GM12878 (cell line): Measurements from ENCODE around the gene FLOT1. TPM values are rescaled to one million over a fixed set of nuclear protein-coding genes. Genes with fewer than 3 reads are reported as not detected.
A peak's percentile ranks its signal among the peaks of the same experiment; 100 is the strongest.

ENCODE experiments used
- BHLHE40 ChIP-seq, 2 experiments: fragments of 450-650 bp in 1 of 2; IDR thresholded peaks; 2 replicates each; pipeline ENCODE4 v1.6.1; 2011 to 2017; ENCODE audit warnings: low read depth in 2 of 2, borderline replicate concordance in 1 of 2, improper control_type of control experiment in 1 of 2, low read length in 1 of 2, mild to moderate bottlenecking in 1 of 2
- CTCF ChIP-seq, 3 experiments: IDR thresholded peaks in 2 of 3; conservative IDR thresholded peaks in 1 of 3; 2 replicates each; pipeline ENCODE4 v1.5.1; 2011; ENCODE audit warnings: low read depth in 3 of 3, low read length in 3 of 3, mild to moderate bottlenecking in 3 of 3, control low read depth in 2 of 3, moderate library complexity in 2 of 3, inconsistent platforms in 1 of 3, mixed read lengths in 1 of 3; ENCODE audit not compliant: control insufficient read depth in 2 of 3, insufficient read depth in 1 of 3; ENCODE audit errors: extremely low read depth in 1 of 3
- EED ChIP-seq: sonication (generic); IDR thresholded peaks from 2 replicates; pipeline ENCODE4 v1.6.1; 2016; ENCODE audit warnings: antibody characterized with exemption, low read depth
- GATAD2B ChIP-seq: fragments of 450-650 bp; conservative IDR thresholded peaks from 2 replicates; pipeline ENCODE4 v1.6.1; 2017; ENCODE audit warnings: low read depth, mild to moderate bottlenecking, moderate library complexity
- IKZF2 ChIP-seq, 2 experiments: fragments of 450-650 bp; IDR thresholded peaks; 2 replicates each; pipeline ENCODE4 v1.6.1; 2017; ENCODE audit warnings: mild to moderate bottlenecking in 2 of 2, moderate library complexity in 2 of 2
- JUNB ChIP-seq: IDR thresholded peaks from 2 replicates; pipeline ENCODE4 v1.6.1; 2016; ENCODE audit warnings: antibody characterized with exemption, mild to moderate bottlenecking
- KLF5 ChIP-seq: fragments of 450-650 bp; IDR thresholded peaks from 2 replicates; pipeline ENCODE4 v1.6.1; 2014; ENCODE audit warnings: mild to moderate bottlenecking; ENCODE audit not compliant: partially characterized antibody
- LARP7 ChIP-seq: fragments of 450-650 bp; IDR thresholded peaks from 2 replicates; pipeline ENCODE4 v1.6.1; 2017; ENCODE audit warnings: mild to moderate bottlenecking
- NBN ChIP-seq: fragments of 450-650 bp; IDR thresholded peaks from 2 replicates; pipeline ENCODE4 v1.6.1; 2016
- PKNOX1 ChIP-seq: fragments of 450-650 bp; IDR thresholded peaks from 2 replicates; pipeline ENCODE4 v1.6.1; 2016; ENCODE audit warnings: mild to moderate bottlenecking
- POLR2AphosphoS2 ChIP-seq: IDR thresholded peaks from 2 replicates; pipeline ENCODE4 v1.6.1; 2011; ENCODE audit warnings: low read depth, mild to moderate bottlenecking, low read length, improper control_type of control experiment, moderate library complexity
- RELB ChIP-seq: fragments of 450-650 bp; IDR thresholded peaks from 2 replicates; pipeline ENCODE4 v1.6.1; 2017; ENCODE audit warnings: low read depth, mild to moderate bottlenecking, moderate library complexity
- SKIL ChIP-seq: fragments of 450-650 bp; IDR thresholded peaks from 2 replicates; pipeline ENCODE4 v1.6.1; 2017; ENCODE audit warnings: mild to moderate bottlenecking, low read depth, inconsistent platforms; ENCODE audit not compliant: poor library complexity, severe bottlenecking
- SMARCA5 ChIP-seq: fragments of 450-650 bp; IDR thresholded peaks from 2 replicates; pipeline ENCODE4 v1.6.1; 2017; ENCODE audit warnings: mild to moderate bottlenecking
- TCF7 ChIP-seq: IDR thresholded peaks from 2 replicates; pipeline ENCODE4 v1.6.1; 2014; ENCODE audit warnings: antibody characterized with exemption, borderline replicate concordance
- YY1 ChIP-seq: IDR thresholded peaks from 2 replicates; pipeline ENCODE4 v1.6.1; 2011; ENCODE audit warnings: low read depth, mild to moderate bottlenecking, low read length
- polyA plus RNA-seq, 11 experiments: library from polyadenylated mRNA; depleted of rRNA in 4 of 11; unstranded in 6 of 11; stranded (reverse) in 5 of 11; fragments of >200 nt; fragmentation: Nextera tagmentation in 4 of 11; fragmentation: Illumina TruSeq in 1 of 11; extraction: Ambion mirVana in 4 of 11; extraction: Trizol in 1 of 11; gene quantifications; 1 replicate in 1 of 11; 2 replicates in 10 of 11; pipeline versions ENCODE4 v1.2.1 to v1.2.3, GENCODE V29; 2011 to 2016; ENCODE audit warnings: inconsistent platforms in 2 of 11, missing spikeins in 2 of 11, low read depth in 1 of 11
- total RNA-seq, 4 experiments: library from RNA; depleted of rRNA in 3 of 4; stranded (reverse); fragments of >200 nt in 3 of 4; fragmentation: Illumina TruSeq in 1 of 4; extraction: Trizol in 1 of 4; gene quantifications; 2 replicates each; pipeline versions ENCODE4 v1.2.1 to v1.2.3, GENCODE V29; 2013 to 2021
- TF ChIP-seq, protein P1 (sequence below): fragments of 450-650 bp; IDR thresholded peaks from 2 replicates; pipeline ENCODE4 v1.6.1; 2017; ENCODE audit warnings: antibody characterized with exemption, mild to moderate bottlenecking, moderate library complexity

Gene FLOT1
- total and polyA plus RNA-seq, 10 of the 15 experiments (the other 5 are each of a cell fraction or from before 2014, with no cell fraction given) = 12.3 to 153 (median 112) TPM

GRCh38 chr6:30730601-30731435, 11.7 kb downstream of the FLOT1 start (continued):
- TF ChIP-seq POLR2AphosphoS2 (no peak), KLF5 (peak; percentile 19), RELB (0 out of 2 replicates have a peak, but pooled peaks have one; percentile 28), GATAD2B (0 out of 2 replicates have a peak, but pooled peaks have one; percentile 13), PKNOX1 (no peak), LARP7 (peak; percentile 68), JUNB (peak; percentile 31; the same call in 1 of the 2 replicates), IKZF2 (IDR thresholded peaks at IDR 0.05) (peak; percentile 67 to 73), BHLHE40 (IDR thresholded peaks at IDR 0.05; ENCODE audit: borderline replicate concordance in 1 of 2, low read depth in 2 of 2, low read length in 1 of 2) (peak in 1 of 2 experiments; percentile 52; a peak in 2 of 4 replicates), NBN (peak; percentile 48), YY1 (peak; percentile 76; the same call in 1 of the 2 replicates), SMARCA5 (peak; percentile 88; the same call in 1 of the 2 replicates), CTCF (IDR thresholded peaks at IDR 0.05 in 2 of 3, conservative IDR thresholded peaks at IDR 0.05 in 1 of 3; ENCODE audit: control insufficient read depth in 2 of 3, extremely low read depth in 1 of 3, insufficient read depth in 1 of 3, low read depth in 3 of 3, low read length in 3 of 3) (peak; percentile 83 to 96 (median 90)), EED (peak; percentile 72; the same call in 1 of the 2 replicates), TCF7 (no peak), SKIL (peak; percentile 24)
- TF ChIP-seq, protein P1, sequence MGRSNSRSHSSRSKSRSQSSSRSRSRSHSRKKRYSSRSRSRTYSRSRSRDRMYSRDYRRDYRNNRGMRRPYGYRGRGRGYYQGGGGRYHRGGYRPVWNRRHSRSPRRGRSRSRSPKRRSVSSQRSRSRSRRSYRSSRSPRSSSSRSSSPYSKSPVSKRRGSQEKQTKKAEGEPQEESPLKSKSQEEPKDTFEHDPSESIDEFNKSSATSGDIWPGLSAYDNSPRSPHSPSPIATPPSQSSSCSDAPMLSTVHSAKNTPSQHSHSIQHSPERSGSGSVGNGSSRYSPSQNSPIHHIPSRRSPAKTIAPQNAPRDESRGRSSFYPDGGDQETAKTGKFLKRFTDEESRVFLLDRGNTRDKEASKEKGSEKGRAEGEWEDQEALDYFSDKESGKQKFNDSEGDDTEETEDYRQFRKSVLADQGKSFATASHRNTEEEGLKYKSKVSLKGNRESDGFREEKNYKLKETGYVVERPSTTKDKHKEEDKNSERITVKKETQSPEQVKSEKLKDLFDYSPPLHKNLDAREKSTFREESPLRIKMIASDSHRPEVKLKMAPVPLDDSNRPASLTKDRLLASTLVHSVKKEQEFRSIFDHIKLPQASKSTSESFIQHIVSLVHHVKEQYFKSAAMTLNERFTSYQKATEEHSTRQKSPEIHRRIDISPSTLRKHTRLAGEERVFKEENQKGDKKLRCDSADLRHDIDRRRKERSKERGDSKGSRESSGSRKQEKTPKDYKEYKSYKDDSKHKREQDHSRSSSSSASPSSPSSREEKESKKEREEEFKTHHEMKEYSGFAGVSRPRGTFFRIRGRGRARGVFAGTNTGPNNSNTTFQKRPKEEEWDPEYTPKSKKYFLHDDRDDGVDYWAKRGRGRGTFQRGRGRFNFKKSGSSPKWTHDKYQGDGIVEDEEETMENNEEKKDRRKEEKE = no peak
- TF ChIP-seq, all 136 proteins: peak for 25
